ENCODE measurements around the gene RAD51B. TPM values are rescaled to one million over a fixed set of nuclear protein-coding genes. Genes with fewer than 3 reads are reported as not detected.

RAD51B gene
- total and polyA plus RNA-seq, 3 donors from 2014 or later: 5.5 to 22.5 (median 19.1) TPM

DNA sequence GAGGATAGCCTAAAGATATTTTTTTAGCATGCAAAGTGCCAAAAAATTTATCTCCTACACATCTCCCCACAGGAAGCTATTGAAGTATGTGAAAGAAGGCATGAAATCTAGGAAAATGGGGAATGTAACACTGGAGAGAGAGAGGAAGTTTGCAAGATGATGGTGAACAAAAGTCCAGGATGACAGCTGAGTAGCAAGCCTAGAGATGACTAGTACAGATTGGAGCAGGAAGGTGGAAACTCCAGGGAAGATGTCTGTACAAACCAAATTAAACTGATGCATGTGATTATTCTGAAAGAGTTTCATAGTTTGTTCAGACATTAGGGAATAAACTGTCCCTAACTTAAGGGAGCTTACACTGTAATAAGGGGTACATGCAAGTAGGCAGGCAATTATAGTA, 99.3 kb downstream of the RAD51B start:
- no peaks in the 10 kb centered on the region for H3K4me1 ChIP-seq
- intact Hi-C loops (cut with DNase I; ENCODE audit: low total_unique reads): no loop called here
- no peak overlapping the region for H3K27ac ChIP-seq
- H3K9me3 ChIP-seq: no peaks in the 10 kb centered on the region
- no peaks in the 10 kb centered on the region for H3K27me3 ChIP-seq
- TF ChIP-seq, protein P1, sequence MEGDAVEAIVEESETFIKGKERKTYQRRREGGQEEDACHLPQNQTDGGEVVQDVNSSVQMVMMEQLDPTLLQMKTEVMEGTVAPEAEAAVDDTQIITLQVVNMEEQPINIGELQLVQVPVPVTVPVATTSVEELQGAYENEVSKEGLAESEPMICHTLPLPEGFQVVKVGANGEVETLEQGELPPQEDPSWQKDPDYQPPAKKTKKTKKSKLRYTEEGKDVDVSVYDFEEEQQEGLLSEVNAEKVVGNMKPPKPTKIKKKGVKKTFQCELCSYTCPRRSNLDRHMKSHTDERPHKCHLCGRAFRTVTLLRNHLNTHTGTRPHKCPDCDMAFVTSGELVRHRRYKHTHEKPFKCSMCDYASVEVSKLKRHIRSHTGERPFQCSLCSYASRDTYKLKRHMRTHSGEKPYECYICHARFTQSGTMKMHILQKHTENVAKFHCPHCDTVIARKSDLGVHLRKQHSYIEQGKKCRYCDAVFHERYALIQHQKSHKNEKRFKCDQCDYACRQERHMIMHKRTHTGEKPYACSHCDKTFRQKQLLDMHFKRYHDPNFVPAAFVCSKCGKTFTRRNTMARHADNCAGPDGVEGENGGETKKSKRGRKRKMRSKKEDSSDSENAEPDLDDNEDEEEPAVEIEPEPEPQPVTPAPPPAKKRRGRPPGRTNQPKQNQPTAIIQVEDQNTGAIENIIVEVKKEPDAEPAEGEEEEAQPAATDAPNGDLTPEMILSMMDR (IDR thresholded peaks at IDR 0.05): no peak
- TF ChIP-seq POLR2A (IDR thresholded peaks at IDR 0.05): no peak
- no peak for DNase-seq
- no peak overlapping the region for H3K4me3 ChIP-seq
- H3K36me3 ChIP-seq (ENCODE audit: low read depth, missing control alignments): no peaks in the 10 kb centered on the region

DNA sequence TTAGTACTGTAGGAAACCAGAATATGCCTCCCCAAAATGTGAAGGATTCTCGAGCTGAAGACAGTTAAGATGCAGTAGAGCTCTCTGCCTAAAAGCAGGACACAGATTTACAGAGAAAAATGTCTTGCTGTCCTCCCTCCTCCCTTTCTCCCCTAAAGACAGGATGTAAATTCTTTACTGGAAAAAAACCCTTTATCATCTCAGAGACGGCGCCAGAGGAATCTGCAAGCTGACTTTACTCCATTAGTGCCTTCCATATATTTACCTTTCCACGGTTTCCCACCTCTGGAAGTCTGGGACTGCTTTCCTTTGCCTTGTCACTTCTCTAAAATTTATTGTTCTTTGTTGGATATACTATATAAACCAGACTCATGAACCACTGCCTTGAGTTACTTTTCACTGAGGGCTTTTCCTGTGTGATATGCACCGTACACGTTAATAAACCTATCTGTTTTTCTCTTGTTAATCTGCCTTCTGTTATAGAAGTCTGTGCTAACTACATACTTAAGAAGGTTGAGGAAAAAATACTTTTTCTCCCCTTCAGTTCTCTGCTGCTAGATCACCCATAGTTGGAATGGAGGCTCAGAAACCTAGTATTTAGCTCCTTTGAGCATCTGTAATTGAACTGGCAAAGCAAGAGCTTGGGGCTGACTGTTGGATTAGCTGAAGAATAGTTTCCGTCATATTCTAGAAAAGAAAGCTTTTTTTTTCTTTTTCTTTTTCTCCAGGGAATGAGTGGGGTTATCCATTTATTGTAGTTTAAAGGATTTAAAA, 99.9 kb downstream of the RAD51B start:
- Histone ChIP-seq H3K27ac (no peak overlapping the region), H3K4me3 (no peak overlapping the region), H3K27me3 (no peaks in the 10 kb centered on the region), H3K36me3 (ENCODE audit: low read depth, missing control alignments) (no peaks in the 10 kb centered on the region), H3K9me3 (no peaks in the 10 kb centered on the region), H3K4me1 (no peaks in the 10 kb centered on the region)
- DNase-seq: no peak
- 58 to 62% methylated on average over 7 of the region's 7 CpGs for WGBS, 2 donors
- intact Hi-C loops (cut with DNase I; ENCODE audit: low total_unique reads): no loop called here
- TF ChIP-seq, protein P1 (IDR thresholded peaks at IDR 0.05): no peak
- no peak for TF ChIP-seq POLR2A (IDR thresholded peaks at IDR 0.05)

DNA sequence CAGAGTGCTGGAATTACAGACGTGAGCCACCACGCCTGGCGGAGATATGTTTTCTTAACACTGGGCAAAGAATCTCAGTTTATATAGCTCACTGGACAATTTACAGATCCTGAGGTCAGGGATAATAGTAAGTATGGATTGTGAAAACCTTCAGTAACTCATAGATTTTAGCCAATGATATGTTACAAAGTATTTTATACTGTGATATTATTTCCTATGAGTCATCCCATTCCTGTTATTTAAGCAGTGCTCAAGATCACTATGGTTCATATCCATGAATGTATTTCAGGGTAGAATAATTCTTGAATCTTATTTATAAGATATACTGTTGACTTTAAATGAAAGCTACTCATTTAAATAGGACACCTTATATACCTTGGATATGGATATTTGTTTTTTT, 107.2 kb downstream of the RAD51B start:
- no peaks in the 10 kb centered on the region for H3K4me1 ChIP-seq
- H3K9me3 ChIP-seq: no peaks in the 10 kb centered on the region
- no peak for DNase-seq
- no peak for TF ChIP-seq POLR2A (IDR thresholded peaks at IDR 0.05)
- TF ChIP-seq, protein P1 (IDR thresholded peaks at IDR 0.05): no peak
- H3K4me3 ChIP-seq: no peak overlapping the region
- WGBS, 2 donors: 95 to 96% methylated on average over 3 of the region's 3 CpGs
- no peaks in the 10 kb centered on the region for H3K27me3 ChIP-seq
- intact Hi-C loops (cut with DNase I; ENCODE audit: low total_unique reads): no loop called here
- H3K27ac ChIP-seq: no peak overlapping the region
- no peaks in the 10 kb centered on the region for H3K36me3 ChIP-seq (ENCODE audit: low read depth, missing control alignments)

DNA sequence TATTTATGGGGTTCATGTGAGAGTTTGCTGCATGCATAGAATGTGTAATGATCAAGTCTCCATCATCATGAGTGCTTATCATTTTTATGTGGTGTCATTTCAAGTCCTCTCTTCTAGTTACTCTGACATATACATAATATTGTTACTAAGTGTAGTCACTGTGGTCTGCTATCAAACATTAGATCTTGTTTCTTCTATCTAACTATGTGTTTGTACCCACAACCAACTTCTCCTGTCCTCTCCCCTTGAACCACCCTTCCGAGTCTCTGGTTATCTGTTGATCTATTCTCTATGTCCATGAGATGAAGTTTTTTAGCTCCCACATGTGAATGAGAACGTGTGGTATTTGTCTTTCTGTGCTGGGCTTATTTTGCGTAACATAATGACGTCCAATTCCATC, 107.7 kb downstream of the RAD51B start:
- no peaks in the 10 kb centered on the region for H3K4me1 ChIP-seq
- intact Hi-C loops (cut with DNase I; ENCODE audit: low total_unique reads): no loop called here
- no peak overlapping the region for H3K4me3 ChIP-seq
- no peaks in the 10 kb centered on the region for H3K9me3 ChIP-seq
- no peaks in the 10 kb centered on the region for H3K27me3 ChIP-seq
- no peak overlapping the region for H3K27ac ChIP-seq
- DNase-seq: no peak
- WGBS, 2 donors: 68 to 87% methylated on average over 4 of the region's 4 CpGs
- H3K36me3 ChIP-seq (ENCODE audit: low read depth, missing control alignments): no peaks in the 10 kb centered on the region
- TF ChIP-seq POLR2A (IDR thresholded peaks at IDR 0.05): no peak
- TF ChIP-seq, protein P1 (IDR thresholded peaks at IDR 0.05): no peak

DNA sequence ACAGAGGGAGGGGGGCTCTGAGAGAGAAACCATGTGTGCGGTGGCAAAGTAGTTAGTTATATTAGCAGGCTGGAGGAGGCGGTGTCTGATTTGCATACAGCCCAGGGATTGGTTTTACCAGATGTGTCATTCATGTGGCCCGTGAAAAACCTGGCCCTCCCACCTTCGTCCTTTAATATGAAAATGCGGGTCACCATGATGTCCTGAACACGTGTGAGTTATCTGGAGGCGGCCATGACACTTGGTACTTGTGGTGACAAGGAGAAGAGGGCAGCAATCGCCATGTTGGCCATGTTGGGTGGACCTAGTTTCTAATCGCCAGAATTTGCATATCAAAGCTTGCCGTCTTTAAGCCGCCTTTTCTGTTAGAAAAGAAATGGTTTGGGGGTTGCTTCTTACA, 108.8 kb downstream of the RAD51B start:
- TF ChIP-seq POLR2A (IDR thresholded peaks at IDR 0.05): no peak
- TF ChIP-seq, protein P1 (IDR thresholded peaks at IDR 0.05): no peak
- 75 to 76% methylated on average over 11 of the region's 11 CpGs for WGBS, 2 donors

More for the DNA sequence above, 108.8 kb downstream of the RAD51B start:
- no peak overlapping the region for H3K27ac ChIP-seq
- intact Hi-C loops (cut with DNase I; ENCODE audit: low total_unique reads): no loop called here
- H3K4me3 ChIP-seq: no peak overlapping the region
- H3K9me3 ChIP-seq: no peaks in the 10 kb centered on the region
- no peaks in the 10 kb centered on the region for H3K36me3 ChIP-seq (ENCODE audit: low read depth, missing control alignments)
- H3K27me3 ChIP-seq: no peaks in the 10 kb centered on the region
- no peaks in the 10 kb centered on the region for H3K4me1 ChIP-seq
- peak; percentile 25 for DNase-seq
